Lung (tissue), 12 donors: ENCODE results near the gene IGSF22. TPM values are rescaled to one million over a fixed set of nuclear protein-coding genes. Genes with fewer than 3 reads are reported as not detected.

Experiments used
- ATAC-seq: fragments of 200-7000 bp; cut with Tn5 transposase; one replicate; pipeline ENCODE4 v1.9.1; 2020; ENCODE audit warnings: moderate number of reproducible peaks; ENCODE audit not compliant: insufficient read depth, low FRiP score
- DNase-seq, 3 donors: peaks; one replicate each; pipeline ENCODE4 v3.0.0-alpha.2; 2013 to 2017
- H3K27ac ChIP-seq, 2 donors: one replicate each; pipeline ENCODE4 v1.5.1; 2013; ENCODE audit warnings: mild to moderate bottlenecking in 2 of 2, moderate library complexity in 2 of 2, control low read depth in 1 of 2, inconsistent platforms in 1 of 2, low read depth in 1 of 2, low read length in 1 of 2
- H3K27me3 ChIP-seq, 3 donors: one replicate each; pipeline ENCODE4 v1.5.1; 2013; ENCODE audit warnings: low read length in 2 of 3; ENCODE audit not compliant: control insufficient read depth in 3 of 3, insufficient read depth in 3 of 3
- H3K36me3 ChIP-seq, 4 donors: one replicate each; pipeline ENCODE4 v1.5.1; 2013; ENCODE audit warnings: low read length in 4 of 4, mild to moderate bottlenecking in 1 of 4, moderate library complexity in 1 of 4; ENCODE audit not compliant: control insufficient read depth in 4 of 4, insufficient read depth in 4 of 4
- H3K4me1 ChIP-seq, 5 donors: one replicate each; pipeline ENCODE4 v1.5.1; 2013; ENCODE audit warnings: low read length in 5 of 5, mild to moderate bottlenecking in 2 of 5, moderate library complexity in 1 of 5; ENCODE audit not compliant: control insufficient read depth in 5 of 5, insufficient read depth in 5 of 5
- H3K4me3 ChIP-seq: one replicate; pipeline ENCODE4 v1.5.1; 2013; ENCODE audit warnings: mild to moderate bottlenecking, control low read depth, moderate library complexity
- H3K9ac ChIP-seq, 2 donors: one replicate each; pipeline ENCODE4 v1.5.1; 2013; ENCODE audit warnings: low read length in 2 of 2, control low read depth in 1 of 2; ENCODE audit not compliant: insufficient read depth in 1 of 2
- H3K9me3 ChIP-seq, 4 donors: one replicate each; pipeline ENCODE4 v1.5.1; 2013; ENCODE audit warnings: low read length in 3 of 4, mild to moderate bottlenecking in 1 of 4, moderate library complexity in 1 of 4; ENCODE audit not compliant: control insufficient read depth in 4 of 4, insufficient read depth in 3 of 4
- WGBS, 2 donors: extraction: QIAGEN DNeasy Blood & Tissue Kit; methylation state at CpG; one replicate each; pipeline ENCODE4 v1.1.7; 2013; 5-methylcytosine and 5-hydroxymethylcytosine counted together
- polyA plus RNA-seq, 2 donors: library from polyadenylated mRNA; stranded (reverse); fragments of 200-250 nt; gene quantifications; one replicate each; pipeline ENCODE4 v1.2.1, GENCODE V29; 2013
- total RNA-seq, 2 donors: library from RNA; depleted of rRNA in 1 of 2; stranded (reverse); fragments of >200 nt in 1 of 2; gene quantifications; one replicate each; pipeline ENCODE4 v1.2.1, GENCODE V29; 2014 to 2021
- TF ChIP-seq, protein P1 (sequence below): IDR thresholded peaks from 2 replicates; pipeline ENCODE4 v1.5.1; 2012; ENCODE audit warnings: mild to moderate bottlenecking; ENCODE audit errors: control extremely low read depth, extremely low read depth
- donor health status: control.
- donor health status: control.
- donor health status: Bipolar disorder and iron deficiency.
- donor health status: healthy.
- donor health status: DM: yes; HTN: yes; CAD: no.

IGSF22 gene
- total and polyA plus RNA-seq, 4 donors: 0.33 to 2.0 (median 0.56) TPM

DNA sequence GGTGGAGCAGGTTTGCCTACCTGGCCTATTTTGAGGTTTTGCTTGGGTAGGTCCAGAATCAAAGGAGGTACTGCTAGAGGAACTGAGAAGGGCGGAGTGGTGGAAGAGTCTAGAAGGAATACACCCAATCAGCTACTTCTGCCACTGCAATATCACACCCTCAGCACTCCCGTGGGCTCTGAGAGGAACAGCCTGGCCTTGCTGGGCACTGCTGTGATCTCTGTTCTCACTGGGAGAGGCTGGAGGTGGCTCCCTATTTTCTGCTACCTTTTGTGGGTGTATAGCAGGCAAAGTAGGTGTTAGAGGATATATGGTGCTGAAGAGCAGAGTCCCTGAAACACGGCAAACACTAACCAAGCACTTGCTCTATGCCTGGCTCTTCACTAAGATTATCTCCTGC, 25.0 kb upstream of the IGSF22 start:
- TF ChIP-seq, protein P1, sequence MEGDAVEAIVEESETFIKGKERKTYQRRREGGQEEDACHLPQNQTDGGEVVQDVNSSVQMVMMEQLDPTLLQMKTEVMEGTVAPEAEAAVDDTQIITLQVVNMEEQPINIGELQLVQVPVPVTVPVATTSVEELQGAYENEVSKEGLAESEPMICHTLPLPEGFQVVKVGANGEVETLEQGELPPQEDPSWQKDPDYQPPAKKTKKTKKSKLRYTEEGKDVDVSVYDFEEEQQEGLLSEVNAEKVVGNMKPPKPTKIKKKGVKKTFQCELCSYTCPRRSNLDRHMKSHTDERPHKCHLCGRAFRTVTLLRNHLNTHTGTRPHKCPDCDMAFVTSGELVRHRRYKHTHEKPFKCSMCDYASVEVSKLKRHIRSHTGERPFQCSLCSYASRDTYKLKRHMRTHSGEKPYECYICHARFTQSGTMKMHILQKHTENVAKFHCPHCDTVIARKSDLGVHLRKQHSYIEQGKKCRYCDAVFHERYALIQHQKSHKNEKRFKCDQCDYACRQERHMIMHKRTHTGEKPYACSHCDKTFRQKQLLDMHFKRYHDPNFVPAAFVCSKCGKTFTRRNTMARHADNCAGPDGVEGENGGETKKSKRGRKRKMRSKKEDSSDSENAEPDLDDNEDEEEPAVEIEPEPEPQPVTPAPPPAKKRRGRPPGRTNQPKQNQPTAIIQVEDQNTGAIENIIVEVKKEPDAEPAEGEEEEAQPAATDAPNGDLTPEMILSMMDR: no peak
- Histone ChIP-seq H3K4me1 (peaks cover 0 to 6% (median 0%) of the 10 kb centered on the region in 5 donors), H3K27ac (no peak overlapping the region), H3K9me3 (no peaks in the 10 kb centered on the region), H3K36me3 (no peaks in the 10 kb centered on the region), H3K4me3 (no peak overlapping the region), H3K9ac (no peak overlapping the region), H3K27me3 (peaks cover 0 to 2% (median 0%) of the 10 kb centered on the region in 3 donors)
- ATAC-seq (no peak), DNase-seq (no peak)
- WGBS, 2 donors: 65 to 86% methylated on average over 3 of the region's 3 CpGs

GRCh38 chr11:18749681-18750319, 23.8 kb upstream of the IGSF22 start:
- no peak overlapping the region for H3K27ac ChIP-seq
- peak in 2 of 3 donors; percentile 14 to 26 for DNase-seq
- H3K36me3 ChIP-seq: no peaks in the 10 kb centered on the region
- WGBS, 2 donors: 61 to 71% methylated on average over 12 of the region's 12 CpGs
- no peaks in the 10 kb centered on the region for H3K9me3 ChIP-seq
- H3K4me1 ChIP-seq: peaks cover 0 to 6% (median 0%) of the 10 kb centered on the region in 5 donors
- no peak overlapping the region for H3K4me3 ChIP-seq
- no peaks in the 10 kb centered on the region for H3K27me3 ChIP-seq
- no peak overlapping the region for H3K9ac ChIP-seq
- peak; percentile 41 for ATAC-seq
- TF ChIP-seq, protein P1: no peak

GRCh38 chr11:18748766-18749365, 22.9 kb upstream of the IGSF22 start:
- no peaks in the 10 kb centered on the region for H3K9me3 ChIP-seq
- ATAC-seq (no peak), DNase-seq (no peak)
- no peak overlapping the region for H3K9ac ChIP-seq
- 81 to 88% methylated on average over 13 of the region's 13 CpGs for WGBS, 2 donors
- H3K4me1 ChIP-seq: peaks cover 0 to 6% (median 0%) of the 10 kb centered on the region in 5 donors
- no peaks in the 10 kb centered on the region for H3K36me3 ChIP-seq
- no peak overlapping the region for H3K27ac ChIP-seq
- TF ChIP-seq, protein P1: no peak
- no peaks in the 10 kb centered on the region for H3K27me3 ChIP-seq
- H3K4me3 ChIP-seq: no peak overlapping the region
